Omental fat pad (tissue), 4 donors: ENCODE results near the gene TDRD9. TPM values are rescaled to one million over a fixed set of nuclear protein-coding genes. Genes with fewer than 3 reads are reported as not detected.

Source experiments
- ATAC-seq: fragments of 150-250 bp; one replicate; pipeline ENCODE4 v1.9.1; 2016; ENCODE audit warnings: mild to moderate bottlenecking, moderate library complexity; ENCODE audit not compliant: low FRiP score
- DNase-seq: peaks from one replicate; pipeline ENCODE4 v3.0.0-alpha.2; 2019; ENCODE audit warnings: low spot score
- CTCF ChIP-seq, 3 donors: fragments of 450-650 bp; IDR thresholded peaks; one replicate each; pipeline ENCODE4 v1.5.1; 2016 to 2017; ENCODE audit warnings: antibody characterized with exemption in 3 of 3, mild to moderate bottlenecking in 3 of 3, moderate library complexity in 2 of 3
- total RNA-seq, 4 donors: library from RNA; depleted of rRNA; stranded (reverse); fragments of >200 nt; gene quantifications; one replicate each; pipeline ENCODE4 v1.1.0, GENCODE V29; 2016

TDRD9 gene
- total RNA-seq, 4 donors from 2014 or later = 0.28 to 8.0 (median 1.1) TPM

- ATAC-seq = no peak
- no peak for DNase-seq
- TF ChIP-seq CTCF (IDR thresholded peaks at IDR 0.05) = no peak
Measured at GRCh38 chr14:103941973-103942736, 13.9 kb downstream of the TDRD9 start, which contains the start of gene RD3L. RD3L (minus strand) TSS chr14:103942529; CDS start chr14:103941695, 834 bp downstream.

- ATAC-seq (no peak), DNase-seq (no peak)
- TF ChIP-seq CTCF (IDR thresholded peaks at IDR 0.05) = no peak
Measured at GRCh38 chr14:103943673-103944072, 15.4 kb downstream of the TDRD9 start.

GRCh38 chr14:103946975-103947374 lies 18.7 kb downstream of the TDRD9 start:
- no peak for TF ChIP-seq CTCF (IDR thresholded peaks at IDR 0.05)
- no peak for ATAC-seq
- DNase-seq = no peak

- DNase-seq (no peak), ATAC-seq (no peak)
- TF ChIP-seq CTCF (IDR thresholded peaks at IDR 0.05) = no peak
Measured at GRCh38 chr14:103948442-103948841, 20.2 kb downstream of the TDRD9 start.

GRCh38 chr14:103949131-103949790 lies 21.0 kb downstream of the TDRD9 start:
- no peak for DNase-seq
- no peak for ATAC-seq
- TF ChIP-seq CTCF (IDR thresholded peaks at IDR 0.05) = no peak

GRCh38 chr14:103960457-103961055 lies 32.3 kb downstream of the TDRD9 start:
- no peak for DNase-seq
- TF ChIP-seq CTCF (IDR thresholded peaks at IDR 0.05) = no peak
- no peak for ATAC-seq
